ENCODE measurements around the gene PRDM16.

The PRDM16 gene

DNA sequence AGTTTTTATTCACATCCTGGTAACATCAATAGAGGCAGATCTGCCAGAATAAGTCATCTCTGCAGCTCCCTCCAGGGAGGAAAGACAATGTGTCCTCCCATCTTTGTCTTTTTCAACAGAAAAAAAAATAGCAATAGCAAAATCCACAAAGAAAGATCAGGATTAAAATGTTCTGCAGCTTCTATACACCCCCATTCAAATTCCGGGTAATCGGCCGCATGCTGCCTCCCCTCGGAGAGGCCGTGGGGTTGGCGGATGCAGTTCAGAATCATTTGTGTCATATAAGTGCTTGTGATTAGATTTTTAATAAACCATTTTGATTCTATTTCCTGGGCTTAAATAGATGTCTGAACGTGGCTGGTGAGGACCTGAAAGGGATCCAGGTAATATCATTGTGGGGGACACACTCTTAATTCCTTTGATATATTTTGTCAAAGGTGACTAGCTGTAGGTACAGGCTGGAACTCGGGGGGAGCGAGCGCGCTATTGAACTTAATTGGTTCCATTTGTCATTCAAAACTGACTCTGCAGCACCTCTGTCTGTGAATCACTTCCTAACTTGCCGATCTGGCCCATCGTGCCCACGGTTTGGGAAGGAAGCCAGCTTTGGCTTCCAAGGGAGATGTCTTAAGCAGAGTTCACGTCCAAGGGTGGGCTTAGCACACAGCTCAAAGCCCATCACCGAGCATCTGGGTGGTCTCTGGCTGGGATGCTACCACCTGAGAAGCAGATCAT lies 299.9 kb downstream of the PRDM16 start:
- no peak for DNase-seq

DNA sequence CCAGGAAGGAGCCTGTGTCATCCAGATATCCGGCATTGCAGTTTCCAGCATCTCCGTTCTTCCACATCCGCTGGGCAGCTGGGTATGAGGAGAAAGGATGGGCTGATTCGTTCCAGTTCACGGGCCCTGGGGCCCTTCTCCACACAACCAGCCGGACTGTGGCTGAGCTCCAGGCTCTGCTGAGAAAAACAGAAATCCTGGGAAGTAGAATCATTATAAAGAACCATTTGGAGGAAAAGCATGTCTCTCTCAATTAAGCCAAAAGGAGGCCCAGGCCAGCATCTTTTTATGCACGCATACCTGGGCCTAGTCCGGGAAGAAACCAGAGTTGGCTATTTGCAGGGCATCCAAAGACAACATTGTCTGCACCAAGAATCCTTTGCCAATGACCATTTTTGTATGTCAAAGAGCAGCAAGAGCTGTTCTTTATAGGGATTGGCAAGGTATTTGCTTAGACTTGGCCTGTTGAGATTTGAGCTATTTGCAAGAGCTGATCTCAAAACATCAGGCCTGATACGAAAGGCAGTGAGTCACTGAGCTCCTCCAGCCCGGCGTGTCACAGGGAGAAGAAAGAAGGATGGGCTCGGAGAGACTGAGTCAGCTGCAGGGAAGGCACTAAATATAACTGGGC lies 300.6 kb downstream of the PRDM16 start:
- no peak for DNase-seq

DNA sequence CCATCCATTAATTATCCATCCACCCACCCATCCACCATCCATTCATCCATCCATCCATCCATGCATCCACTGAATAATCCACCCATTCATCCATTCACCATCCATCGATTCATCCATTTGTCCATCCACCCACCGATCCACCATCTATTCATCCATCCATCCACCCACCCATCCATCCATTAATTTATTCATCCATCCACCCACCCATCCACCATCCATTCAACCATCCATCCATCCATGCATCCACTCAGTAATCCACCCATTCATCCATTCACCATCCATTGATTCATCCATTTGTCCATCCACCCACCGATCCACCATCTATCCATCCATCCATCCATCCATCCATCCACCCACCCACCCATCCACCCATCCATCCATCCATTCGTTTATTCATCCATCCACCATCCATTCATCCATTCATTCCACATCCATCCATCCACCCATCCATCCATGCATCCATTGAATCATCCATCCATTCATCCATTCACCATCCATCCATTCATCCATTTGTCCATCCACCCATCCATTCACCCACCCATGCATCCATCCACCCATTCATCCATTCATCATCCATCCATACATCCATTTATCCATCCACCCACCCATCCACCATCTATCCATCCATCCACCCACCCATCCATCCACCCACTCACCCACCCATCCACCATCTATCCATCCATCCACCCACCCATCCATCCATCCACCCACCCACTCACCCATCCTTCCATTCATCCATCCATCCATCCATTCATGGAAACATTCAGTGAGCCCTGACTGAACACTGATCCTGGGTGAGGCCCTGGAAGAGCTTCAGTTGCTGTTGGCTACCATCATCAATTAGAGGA lies 302.1 kb downstream of the PRDM16 start:
- no peak for DNase-seq

DNA sequence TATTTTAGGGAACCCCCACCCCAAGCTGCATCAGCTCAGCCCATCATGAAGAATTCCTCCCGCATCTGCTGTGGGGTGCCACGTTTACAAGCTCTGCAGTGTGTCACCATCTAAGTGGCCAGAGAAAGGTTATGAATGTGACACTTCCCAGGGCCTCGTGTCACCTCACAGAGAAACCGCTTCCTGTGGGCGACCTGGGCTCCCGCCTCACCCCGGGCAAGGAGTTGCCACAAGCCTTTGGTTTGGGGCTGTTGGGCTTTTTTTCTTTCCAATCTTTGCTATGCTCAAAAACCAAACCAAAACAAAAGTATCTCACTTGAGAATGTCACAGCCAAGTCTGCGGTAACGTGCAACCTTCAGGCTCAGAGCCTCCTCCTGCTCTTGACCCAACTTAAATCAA lies 303.3 kb downstream of the PRDM16 start:
- no peak for DNase-seq

DNA sequence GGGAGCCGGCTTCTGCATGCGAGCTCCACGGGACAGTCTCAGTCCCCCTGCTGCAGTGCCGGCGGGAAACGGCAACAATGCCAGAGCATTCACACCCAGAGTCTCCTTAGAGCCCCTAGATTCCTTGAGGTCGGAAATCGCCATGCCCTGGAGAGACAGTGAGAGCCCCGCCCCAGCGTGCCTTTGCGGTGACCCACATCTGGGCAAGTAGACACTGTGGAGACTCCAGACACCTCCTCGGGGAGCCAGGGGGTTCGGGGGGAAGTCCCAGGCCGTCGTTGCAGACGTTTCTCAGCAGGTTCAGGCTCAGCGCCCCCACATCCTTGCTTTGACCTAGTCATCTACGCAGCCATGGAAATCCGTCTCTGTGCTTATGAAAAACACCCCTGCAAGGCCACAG lies 304.2 kb downstream of the PRDM16 start:
- DNase-seq = no peak

DNA sequence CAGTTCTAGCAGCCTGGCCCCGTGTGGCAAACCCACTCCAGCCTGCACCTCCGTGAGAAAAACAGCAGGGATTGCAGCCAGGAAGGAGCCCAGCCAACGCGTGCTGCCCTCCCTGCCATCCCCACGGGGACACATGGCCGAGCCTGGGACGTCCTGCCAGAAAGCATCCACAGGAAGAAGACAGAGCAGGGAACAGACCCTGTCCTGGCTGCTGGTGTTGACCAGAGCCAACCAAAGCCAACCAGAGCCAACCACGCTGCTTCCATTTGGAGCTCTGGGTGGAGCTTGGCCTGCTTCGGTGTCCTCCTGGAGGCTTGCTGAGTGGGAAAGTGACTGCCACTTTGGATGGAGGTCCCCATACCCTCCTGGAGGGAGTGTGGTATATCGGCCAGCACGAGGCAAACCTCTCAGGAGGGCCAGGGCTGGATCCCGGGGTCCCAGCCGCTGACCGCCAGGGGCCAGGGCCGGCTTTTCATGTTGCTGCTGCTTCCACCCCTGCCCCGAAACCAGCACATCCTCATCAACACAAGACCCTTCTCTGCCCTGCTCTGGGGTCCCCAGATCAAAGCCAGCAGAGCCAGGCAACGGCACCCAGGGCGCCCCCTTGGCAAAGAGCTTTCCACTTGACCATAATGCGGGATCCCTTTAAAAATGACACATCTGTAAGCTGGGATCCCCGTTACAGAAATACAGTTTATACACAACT lies 304.9 kb downstream of the PRDM16 start:
- no peak for DNase-seq

DNA sequence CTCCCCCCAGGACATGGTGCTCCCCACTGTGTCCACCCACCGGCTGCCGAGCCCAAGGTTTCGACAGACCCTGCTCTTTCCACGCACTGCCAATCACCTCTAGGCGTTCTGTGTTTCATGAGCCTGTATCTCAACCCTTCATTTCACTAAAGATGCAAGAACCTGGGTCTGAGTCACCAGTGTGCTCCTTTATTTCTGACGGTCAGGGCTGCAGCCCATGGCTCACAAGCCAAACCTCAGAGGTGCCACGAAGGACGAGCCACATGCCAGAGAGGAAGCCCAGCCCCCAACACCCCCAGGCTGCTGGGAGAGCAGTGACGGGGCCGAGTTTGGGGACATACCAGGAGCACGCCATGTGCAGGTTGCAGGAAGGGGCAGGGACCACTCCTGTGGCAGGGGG lies 306.2 kb downstream of the PRDM16 start:
- no peak for DNase-seq

DNA sequence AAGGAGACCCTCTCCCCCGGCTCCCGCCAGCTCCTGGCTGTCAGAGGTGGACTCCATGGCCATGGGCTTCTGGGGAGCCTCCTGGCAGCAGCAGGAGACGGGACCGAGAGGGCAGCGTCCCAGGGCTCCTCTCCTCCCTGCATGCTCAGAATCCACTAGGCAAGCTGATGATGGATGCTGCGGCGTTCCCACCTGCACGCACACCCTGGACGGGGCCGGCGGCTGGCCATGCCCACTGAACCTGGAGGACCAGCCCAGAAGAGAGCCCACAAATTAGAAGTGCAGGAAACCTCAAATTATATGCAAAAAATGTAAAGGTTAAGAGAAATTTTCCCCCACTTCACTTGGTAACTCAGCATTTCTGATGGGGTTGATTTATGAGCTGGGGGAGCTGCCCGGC lies 308.2 kb downstream of the PRDM16 start:
- DNase-seq = no peak

DNA sequence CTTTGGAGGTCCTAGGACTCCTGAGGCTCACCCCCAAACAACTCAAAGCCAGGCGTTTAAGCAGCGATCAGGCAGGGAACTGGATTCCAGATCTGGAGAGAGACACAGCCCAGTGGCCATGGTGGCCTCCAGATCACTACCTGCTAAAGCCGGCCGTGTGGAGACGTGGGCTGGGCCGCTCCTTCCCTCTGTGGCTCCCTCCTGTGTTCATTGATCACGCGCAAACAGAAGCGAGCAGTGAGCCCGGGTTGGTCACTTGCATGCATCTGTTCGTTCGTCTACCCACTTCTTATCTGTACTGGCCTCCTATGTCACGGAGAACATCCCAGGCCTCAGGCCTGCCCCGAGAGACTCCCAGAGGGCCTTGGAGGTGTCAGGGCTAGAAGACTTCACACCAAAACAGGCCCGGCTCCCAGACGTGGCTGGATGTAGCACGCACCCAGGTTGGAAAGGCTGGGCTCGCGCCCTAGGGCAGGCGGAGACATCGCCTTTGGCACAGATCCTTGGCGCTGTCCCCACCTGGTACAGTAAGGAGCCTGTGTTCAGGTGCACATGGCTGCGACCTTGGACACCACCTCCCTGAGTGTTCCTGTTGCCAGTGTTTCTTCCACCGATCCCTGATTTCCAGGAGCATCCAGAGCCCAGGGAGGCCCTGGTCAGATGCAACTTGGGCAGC lies 308.7 kb downstream of the PRDM16 start:
- DNase-seq = no peak

DNA sequence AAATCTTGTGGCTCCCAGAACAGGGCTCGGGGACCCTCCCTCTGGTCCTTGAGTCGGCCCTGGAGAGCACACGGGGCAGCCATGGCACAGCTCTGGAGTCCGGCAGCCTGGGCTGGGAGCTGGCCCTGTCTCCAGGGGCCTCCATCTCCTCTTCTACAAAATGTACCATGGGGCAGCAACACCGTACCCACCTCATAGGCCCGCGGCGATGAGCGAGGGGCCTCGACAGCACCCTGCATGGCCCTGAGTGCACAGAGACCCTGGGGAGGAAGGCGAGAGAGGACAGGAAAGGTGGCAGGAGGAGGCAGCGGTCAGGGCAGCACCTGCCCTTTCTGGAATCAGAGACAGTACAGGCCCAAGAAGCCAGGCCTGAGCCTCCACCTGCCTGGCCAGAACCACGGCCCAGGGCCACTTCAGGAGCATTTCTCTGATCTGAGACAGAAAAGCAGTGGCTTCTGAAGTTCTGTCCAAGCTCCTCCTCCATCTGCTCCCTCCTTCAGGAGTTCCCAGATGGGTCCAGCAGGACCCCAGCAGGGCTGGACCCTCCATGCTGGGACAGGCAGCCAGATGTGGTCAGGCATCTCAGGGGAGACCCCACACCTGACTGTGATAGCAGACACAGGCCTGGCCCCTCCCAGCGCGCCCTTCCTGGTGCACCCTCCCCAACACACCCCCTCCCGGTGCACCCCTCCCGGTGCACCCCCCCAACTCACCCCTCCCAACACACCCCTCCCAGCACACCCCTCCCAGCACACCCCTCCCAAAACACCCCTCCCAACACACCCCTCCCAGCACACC lies 309.6 kb downstream of the PRDM16 start:
- DNase-seq = no peak

DNA sequence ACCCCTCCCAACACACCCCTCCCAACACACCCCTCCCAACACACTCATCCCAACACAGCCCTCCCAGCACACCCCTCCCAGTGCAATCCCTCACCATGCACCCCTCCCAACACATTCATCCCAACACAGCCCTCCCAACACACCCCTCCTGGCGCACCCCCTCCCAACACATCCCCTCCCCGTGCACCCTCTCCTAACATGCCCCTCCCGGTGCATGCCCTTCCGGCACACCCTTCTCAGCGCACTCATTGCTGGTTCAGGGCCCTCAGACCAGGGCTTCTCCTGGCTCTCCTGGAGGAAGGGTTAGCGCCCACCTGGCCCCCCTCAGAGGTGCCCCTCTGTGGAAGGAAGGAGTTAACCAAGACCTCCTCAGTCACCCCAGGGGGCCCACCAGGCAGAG lies 310.9 kb downstream of the PRDM16 start:
- no peak for DNase-seq

DNA sequence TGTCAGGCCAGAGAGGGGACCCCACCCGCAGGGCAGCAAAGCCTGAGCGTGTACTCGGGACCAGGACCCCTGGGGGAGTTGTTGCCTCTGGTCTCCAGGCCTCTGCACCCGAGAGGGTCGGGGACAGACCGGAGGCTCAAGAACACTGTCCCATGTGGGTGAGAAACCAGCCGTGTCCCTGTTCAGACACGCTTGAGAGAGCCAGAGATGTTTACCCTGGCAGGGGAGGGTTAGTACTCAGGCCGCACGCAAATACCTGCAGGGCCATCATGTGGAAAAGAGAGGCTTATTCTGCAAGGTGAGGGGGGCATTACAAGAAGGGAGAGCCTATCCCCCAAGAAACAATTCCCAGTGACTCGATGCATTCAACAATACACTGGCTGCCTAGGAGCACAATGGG lies 311.5 kb downstream of the PRDM16 start:
- no peak for DNase-seq

DNA sequence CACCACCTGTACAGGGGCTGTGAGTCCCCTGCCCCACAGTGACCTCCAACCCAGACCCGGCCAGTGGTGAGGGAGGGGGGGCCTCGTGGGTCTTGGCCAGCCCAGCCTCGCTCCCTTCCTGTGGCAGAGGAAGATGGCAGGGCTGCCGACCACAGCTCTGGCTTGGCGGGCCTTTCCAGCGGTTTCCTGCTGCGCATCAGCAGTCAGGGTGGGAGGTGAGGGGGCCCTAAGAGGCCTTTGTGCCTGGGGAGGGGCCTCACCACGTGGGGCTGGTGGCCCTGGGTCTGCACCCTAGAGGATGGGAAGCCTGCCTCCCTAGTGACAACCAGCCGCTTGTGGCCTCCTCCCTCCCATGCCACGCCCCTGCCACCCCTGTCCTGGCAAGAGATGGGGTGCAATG lies 312.9 kb downstream of the PRDM16 start:
- DNase-seq = no peak

DNA sequence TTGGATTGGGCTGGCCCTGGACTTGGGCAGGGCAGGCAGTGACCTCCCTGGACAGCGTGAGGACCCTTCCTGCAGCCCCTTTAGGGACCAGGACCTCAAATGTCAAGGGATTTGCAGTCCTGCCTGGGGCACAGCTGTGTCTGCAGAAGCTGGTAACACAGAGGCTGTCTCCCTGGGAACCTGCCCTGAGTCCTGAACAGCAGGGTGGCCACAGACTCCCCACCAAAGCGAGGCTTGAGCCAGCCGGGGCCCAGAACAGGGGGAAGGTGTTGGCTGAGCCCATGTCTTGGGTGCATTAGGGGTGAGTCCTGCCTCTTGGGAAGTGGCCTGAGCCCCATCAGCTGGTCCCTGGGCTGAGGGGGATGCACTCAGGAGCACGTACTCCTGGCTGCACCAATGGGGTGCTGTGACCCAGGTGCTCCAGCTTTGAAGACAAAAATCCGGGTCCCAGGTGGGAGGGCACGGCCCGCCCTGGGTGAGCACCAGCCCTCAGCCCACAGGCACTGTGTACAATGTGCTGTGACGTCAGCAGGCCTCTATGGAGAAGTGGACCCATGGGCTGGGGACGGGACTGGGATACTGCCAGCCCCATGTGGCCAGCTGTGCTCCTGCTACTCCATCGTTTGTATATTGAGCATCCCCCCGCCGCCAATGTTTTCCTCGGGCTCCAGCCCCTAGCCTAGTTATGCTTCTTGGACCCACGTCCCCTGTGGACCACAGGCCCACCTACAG lies 313.5 kb downstream of the PRDM16 start:
- no peak for DNase-seq

DNA sequence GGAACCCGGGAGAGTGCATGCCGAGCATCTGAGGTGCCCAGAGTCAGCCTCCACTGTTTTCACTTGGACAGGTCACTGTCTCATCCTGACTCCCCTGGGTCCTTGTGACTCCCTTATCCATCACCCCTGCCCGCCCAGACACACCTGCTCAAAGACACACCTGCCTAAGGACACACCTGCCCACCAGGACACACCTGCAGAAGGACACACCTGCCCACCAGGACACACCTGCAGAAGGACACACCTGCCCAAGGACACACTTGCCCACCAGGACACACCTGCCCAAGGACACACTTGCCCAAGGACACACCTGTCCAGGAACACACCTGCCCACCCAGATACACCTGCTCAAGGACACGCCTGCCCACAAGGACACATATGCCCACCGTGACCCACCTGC lies 314.7 kb downstream of the PRDM16 start:
- peak; percentile 1 for DNase-seq

DNA sequence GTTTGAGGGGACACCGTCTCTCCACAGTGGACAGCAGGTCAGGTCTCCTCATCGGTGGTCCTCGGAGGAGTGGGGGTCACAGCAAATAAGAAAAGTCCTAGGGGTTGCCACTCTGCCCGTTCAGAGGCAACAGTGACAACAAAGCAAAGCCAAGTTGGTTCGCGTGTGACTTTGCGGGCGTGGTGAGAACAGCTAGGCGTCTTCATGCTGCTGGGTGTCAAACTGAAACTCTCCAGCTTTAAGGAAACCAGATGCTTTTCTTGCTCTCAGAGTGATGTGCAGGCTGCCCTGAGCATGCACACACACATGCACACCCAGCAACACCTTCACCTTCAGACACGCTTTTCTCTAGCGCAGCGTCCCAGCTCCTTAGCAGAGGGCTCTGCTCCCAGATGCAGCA lies 315.4 kb downstream of the PRDM16 start:
- no peak for DNase-seq

DNA sequence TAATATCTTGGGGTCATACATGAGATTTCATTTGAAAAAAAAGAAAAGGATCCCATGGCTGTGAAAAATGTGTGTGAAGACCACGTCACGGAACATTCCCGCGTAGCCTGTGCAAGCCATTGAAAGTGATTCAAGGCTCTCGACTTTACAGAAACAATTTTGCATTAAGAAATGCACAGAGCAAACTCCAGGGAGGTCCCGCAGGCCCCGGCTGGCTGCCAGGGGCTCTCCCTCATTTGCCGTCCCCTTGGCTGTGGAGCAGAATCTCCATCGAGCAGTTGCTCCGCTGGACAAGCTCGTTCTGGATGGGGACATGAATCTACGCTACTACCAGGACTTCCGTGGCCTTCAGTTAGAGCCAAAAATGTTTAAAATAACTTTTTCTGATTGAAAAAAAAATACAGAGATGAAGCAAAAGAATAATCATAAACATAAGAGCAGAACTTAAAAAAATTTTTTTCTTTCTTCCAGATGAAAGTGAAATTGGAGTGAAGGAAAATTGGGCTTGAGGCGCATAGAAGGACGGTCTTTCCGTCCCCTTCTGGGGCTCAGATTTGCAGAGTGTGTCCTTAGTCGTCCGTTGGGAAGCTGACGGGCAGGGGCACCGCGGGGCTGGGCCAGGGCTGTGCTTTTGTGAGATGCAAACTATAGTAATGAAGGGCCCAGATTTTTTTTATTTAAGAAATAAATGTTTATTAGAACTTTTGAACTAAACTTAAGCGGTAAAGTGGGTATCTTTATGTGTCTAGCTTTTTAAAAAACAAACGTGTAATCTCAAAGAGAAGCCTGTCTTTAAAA lies 317.4 kb downstream of the PRDM16 start:
- no peak for DNase-seq

DNA sequence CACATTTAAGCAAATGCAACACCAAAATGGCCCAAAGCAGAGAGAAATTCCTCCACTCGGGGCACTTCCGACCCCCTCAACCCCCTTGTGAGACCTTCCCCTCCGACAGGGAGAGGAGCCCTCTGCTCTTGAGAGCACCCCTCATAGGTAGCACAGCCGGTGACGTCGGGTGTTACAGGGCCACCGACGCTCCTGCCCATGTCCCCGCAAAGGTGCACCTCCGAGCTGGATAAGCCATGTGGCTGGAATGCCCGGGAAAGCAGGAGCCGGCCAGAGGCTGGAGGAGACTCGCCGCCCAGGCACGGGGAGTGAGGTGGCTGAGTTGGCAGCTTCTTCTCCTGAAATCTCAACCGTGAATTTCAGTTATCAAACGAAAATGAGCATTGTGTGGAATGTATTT lies 318.4 kb downstream of the PRDM16 start:
- no peak for DNase-seq

DNA sequence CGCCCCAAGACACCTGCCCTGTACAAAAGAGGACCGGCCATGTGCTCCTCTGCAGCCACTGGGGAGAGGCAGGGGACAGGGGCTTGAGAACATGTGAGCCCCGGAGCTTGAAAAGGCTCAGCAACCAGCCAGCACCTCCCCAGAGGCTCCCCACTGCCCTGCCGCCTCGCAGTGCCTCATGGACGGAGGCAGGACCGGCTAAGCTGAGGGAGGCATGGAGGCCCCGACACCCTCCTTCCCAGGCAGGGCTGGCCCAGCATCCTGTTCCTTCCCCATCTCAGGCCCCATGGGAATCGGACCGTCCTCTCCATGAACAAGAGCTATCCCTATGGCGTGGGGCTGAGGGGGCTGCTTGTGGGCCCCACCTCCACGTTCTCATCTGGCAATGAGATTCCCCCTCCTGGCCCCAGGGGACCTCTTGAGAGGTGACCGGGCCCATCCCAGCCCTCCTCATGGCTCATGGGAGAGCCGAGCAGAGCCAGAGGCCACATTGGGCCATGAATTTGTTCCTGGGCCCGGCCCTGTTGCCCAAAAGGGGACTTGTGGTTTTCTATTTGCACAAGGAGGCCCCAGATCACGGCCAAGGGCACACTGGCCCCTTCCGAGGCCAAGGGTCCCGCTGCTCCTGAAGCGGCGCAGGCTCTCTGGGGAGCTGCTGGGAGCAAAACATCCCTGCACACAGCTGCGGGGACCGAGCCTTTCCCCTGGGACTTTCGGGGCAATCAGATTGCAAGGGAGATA lies 320.3 kb downstream of the PRDM16 start:
- DNase-seq = no peak

DNA sequence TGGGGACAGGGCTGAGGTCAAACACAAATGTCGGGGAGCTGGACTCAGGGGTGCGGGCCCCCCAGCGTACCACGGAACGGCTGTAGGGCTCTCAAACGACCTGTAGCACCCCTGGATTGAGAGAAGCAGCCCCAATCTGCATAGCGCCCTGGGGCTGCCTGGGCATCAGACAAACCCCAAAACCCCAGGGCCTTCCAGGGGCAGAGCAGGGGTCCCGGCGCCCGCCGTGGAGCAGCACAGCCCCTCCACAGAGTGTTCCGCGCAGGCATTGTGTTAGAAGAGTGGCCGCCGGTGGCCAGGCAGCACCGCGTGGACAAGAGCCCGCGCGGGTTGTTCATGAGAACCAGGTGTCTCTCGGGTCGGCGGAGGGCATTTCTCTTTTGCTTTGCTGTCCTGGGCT lies 321.3 kb downstream of the PRDM16 start:
- no peak for DNase-seq
